ENCODE results near the gene HNRNPAB. TPM values are rescaled to one million over a fixed set of nuclear protein-coding genes. Genes with fewer than 3 reads are reported as not detected.

HNRNPAB gene
- total RNA-seq, 4 donors from 2014 or later, result 77.2 to 204 (median 88.6) TPM

- DNase-seq (ENCODE audit: low spot score) (no peak), ATAC-seq (ENCODE audit: low FRiP score) (no peak)
- no peak for TF ChIP-seq CTCF (IDR thresholded peaks at IDR 0.05)
These were observed 8.1 kb downstream of the HNRNPAB start for GRCh38 chr5:178212241-178213002.

- no peak for TF ChIP-seq CTCF (IDR thresholded peaks at IDR 0.05)
- no peak for DNase-seq (ENCODE audit: low spot score)
- no peak for ATAC-seq (ENCODE audit: low FRiP score)
These were observed 8.7 kb downstream of the HNRNPAB start for GRCh38 chr5:178213003-178213461.

GRCh38 chr5:178213748-178214151 is 9.4 kb downstream of the HNRNPAB start:
- ATAC-seq (ENCODE audit: low FRiP score), result no peak
- no peak for TF ChIP-seq CTCF (IDR thresholded peaks at IDR 0.05)
- DNase-seq (ENCODE audit: low spot score), result no peak

- no peak for TF ChIP-seq CTCF (IDR thresholded peaks at IDR 0.05)
- ATAC-seq (ENCODE audit: low FRiP score) (no peak), DNase-seq (ENCODE audit: low spot score) (no peak)
These were observed 9.9 kb downstream of the HNRNPAB start for GRCh38 chr5:178214160-178214803.

- DNase-seq (ENCODE audit: low spot score), result no peak
These were observed 11.1 kb downstream of the HNRNPAB start for GRCh38 chr5:178215280-178216002.

GRCh38 chr5:178216088-178216534 is 11.8 kb downstream of the HNRNPAB start:
- no peak for TF ChIP-seq CTCF (IDR thresholded peaks at IDR 0.05)
- ATAC-seq (ENCODE audit: low FRiP score), result no peak
- no peak for DNase-seq (ENCODE audit: low spot score)

More at GRCh38 chr5:178215280-178216002, 11.1 kb downstream of the HNRNPAB start:
- no peak for TF ChIP-seq CTCF (IDR thresholded peaks at IDR 0.05)
- ATAC-seq (ENCODE audit: low FRiP score), result no peak

All from omental fat pad (tissue), 4 donors.